ENCODE data around the gene PCDHA7. TPM values are rescaled to one million over a fixed set of nuclear protein-coding genes. Genes with fewer than 3 reads are reported as not detected.

The PCDHA7 gene
- total RNA-seq, 1 experiment from 2014 or later: 2.7 TPM

GRCh38 chr5:140796718-140797095 is 37.4 kb upstream of the PCDHA7 start:
- DNase-seq (ENCODE audit: low spot score) (no peak), ATAC-seq (no peak)
- H3K9me3 Mint-ChIP-seq: peaks cover 2% of the 10 kb centered on the region
- no peaks in the 10 kb centered on the region for H3K27me3 Mint-ChIP-seq (ENCODE audit: low read depth)
- TF ChIP-seq KAT7 (CRISPR knock-in tag; IDR thresholded peaks at IDR 0.05; ENCODE audit: borderline replicate concordance): no peak
- TF ChIP-seq NR3C1 (CRISPR knock-in tag; conservative IDR thresholded peaks at IDR 0.05; ENCODE audit: low read depth): no peak
- no peak for TF ChIP-seq ZNF232 (CRISPR knock-in tag; IDR thresholded peaks at IDR 0.05)
- no peak for TF ChIP-seq ZNF263 (CRISPR knock-in tag; IDR thresholded peaks at IDR 0.05; ENCODE audit: low read depth)
- no peak for TF ChIP-seq MXD4 (CRISPR knock-in tag; IDR thresholded peaks at IDR 0.05; ENCODE audit: borderline replicate concordance)
- no peak for TF ChIP-seq TEAD4 (CRISPR knock-in tag; IDR thresholded peaks at IDR 0.05)
- TF ChIP-seq ZNF396 (CRISPR knock-in tag; IDR thresholded peaks at IDR 0.05; ENCODE audit: borderline replicate concordance): no peak
- TF ChIP-seq GTF2I (CRISPR knock-in tag; conservative IDR thresholded peaks at IDR 0.05): no peak
- no peak for TF ChIP-seq SP1 (CRISPR knock-in tag; conservative IDR thresholded peaks at IDR 0.05)
- no peak for TF ChIP-seq JAZF1 (CRISPR knock-in tag; IDR thresholded peaks at IDR 0.05)
- no peak for TF ChIP-seq HMGA2 (CRISPR knock-in tag; IDR thresholded peaks at IDR 0.05)
- TF ChIP-seq, protein P1, sequence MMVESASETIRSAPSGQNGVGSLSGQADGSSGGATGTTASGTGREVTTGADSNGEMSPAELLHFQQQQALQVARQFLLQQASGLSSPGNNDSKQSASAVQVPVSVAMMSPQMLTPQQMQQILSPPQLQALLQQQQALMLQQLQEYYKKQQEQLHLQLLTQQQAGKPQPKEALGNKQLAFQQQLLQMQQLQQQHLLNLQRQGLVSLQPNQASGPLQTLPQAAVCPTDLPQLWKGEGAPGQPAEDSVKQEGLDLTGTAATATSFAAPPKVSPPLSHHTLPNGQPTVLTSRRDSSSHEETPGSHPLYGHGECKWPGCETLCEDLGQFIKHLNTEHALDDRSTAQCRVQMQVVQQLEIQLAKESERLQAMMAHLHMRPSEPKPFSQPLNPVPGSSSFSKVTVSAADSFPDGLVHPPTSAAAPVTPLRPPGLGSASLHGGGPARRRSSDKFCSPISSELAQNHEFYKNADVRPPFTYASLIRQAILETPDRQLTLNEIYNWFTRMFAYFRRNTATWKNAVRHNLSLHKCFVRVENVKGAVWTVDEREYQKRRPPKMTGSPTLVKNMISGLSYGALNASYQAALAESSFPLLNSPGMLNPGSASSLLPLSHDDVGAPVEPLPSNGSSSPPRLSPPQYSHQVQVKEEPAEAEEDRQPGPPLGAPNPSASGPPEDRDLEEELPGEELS (CRISPR knock-in tag; IDR thresholded peaks at IDR 0.05): no peak
- no peak for TF ChIP-seq FOXK1 (CRISPR knock-in tag; IDR thresholded peaks at IDR 0.05)
- TF ChIP-seq, protein P2, sequence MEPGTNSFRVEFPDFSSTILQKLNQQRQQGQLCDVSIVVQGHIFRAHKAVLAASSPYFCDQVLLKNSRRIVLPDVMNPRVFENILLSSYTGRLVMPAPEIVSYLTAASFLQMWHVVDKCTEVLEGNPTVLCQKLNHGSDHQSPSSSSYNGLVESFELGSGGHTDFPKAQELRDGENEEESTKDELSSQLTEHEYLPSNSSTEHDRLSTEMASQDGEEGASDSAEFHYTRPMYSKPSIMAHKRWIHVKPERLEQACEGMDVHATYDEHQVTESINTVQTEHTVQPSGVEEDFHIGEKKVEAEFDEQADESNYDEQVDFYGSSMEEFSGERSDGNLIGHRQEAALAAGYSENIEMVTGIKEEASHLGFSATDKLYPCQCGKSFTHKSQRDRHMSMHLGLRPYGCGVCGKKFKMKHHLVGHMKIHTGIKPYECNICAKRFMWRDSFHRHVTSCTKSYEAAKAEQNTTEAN (CRISPR knock-in tag; IDR thresholded peaks at IDR 0.05): no peak
- TF ChIP-seq CDX4 (CRISPR knock-in tag; IDR thresholded peaks at IDR 0.05; ENCODE audit: borderline replicate concordance): no peak
- peaks cover 4% of the 10 kb centered on the region; the same call in 1 of the 2 replicates for H3K4me1 Mint-ChIP-seq
- H3K36me3 Mint-ChIP-seq: peaks cover 14% of the 10 kb centered on the region
- H3K4me3 Mint-ChIP-seq: no peak overlapping the region
- H3K27ac Mint-ChIP-seq: no peak overlapping the region
- POLR2A ChIA-PET: no interaction called here
- CTCF ChIA-PET: interaction anchor here (3.1 to 4.2 kb wide), 3 partner anchors 10 to 45 kb away, joined by 28 to 91 read pairs (median 48); partner anchors contain the start of genes PCDHA1, PCDHA4 and PCDHA8

DNA sequence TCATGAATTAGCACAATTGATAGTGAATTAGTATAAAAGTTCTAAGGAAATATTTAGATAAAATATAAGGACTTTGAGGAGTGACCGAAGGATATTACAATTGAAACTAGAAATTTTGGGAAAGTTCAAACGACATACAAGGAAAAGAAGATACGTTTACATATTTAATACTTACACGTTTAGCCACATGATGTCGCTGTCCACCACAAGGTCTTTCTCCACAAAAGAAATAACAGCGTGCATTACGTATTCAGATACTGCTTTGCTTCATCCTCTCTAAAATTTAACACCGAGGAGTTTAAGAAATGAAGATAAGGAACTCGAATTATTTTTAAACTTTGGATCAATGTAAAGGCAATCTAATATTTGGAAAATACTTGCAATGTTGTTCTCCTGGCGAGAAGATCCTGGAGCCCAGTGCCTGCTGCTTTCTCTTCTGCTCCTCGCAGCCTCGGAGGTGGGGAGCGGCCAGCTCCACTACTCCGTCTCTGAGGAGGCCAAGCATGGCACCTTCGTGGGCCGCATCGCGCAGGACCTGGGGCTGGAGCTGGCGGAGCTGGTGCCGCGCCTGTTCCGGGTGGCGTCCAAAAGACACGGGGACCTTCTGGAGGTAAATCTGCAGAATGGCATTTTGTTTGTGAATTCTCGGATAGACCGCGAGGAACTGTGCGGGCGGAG is 33.1 kb upstream of the PCDHA7 start, which contains the start of gene PCDHA3:
PCDHA3 (plus strand) TSS at position 242 of the 678 bp plus-strand sequence.
- ChIA-PET CTCF (interaction anchor here (1.0 to 2.8 kb wide), 3 partner anchors 12 to 41 kb away, joined by 5 to 24 read pairs (median 5); partner anchors contain the start of gene PCDHA1), POLR2A (no interaction called here)
- Mint-ChIP-seq H3K27me3 (ENCODE audit: low read depth) (no peaks in the 10 kb centered on the region), H3K4me1 (peaks cover 1% of the 10 kb centered on the region; the same call in 1 of the 2 replicates), H3K27ac (no peak within 1 kb of the TSS; the same call in 1 of the 2 replicates), H3K36me3 (peaks cover 21% of the 10 kb centered on the region), H3K4me3 (peak within 1 kb of the TSS; percentile 76), H3K9me3 (peaks cover 8% of the 10 kb centered on the region)
- DNase-seq (ENCODE audit: low spot score) (no peak), ATAC-seq (peak; percentile 46)
- TF ChIP-seq, protein P3, sequence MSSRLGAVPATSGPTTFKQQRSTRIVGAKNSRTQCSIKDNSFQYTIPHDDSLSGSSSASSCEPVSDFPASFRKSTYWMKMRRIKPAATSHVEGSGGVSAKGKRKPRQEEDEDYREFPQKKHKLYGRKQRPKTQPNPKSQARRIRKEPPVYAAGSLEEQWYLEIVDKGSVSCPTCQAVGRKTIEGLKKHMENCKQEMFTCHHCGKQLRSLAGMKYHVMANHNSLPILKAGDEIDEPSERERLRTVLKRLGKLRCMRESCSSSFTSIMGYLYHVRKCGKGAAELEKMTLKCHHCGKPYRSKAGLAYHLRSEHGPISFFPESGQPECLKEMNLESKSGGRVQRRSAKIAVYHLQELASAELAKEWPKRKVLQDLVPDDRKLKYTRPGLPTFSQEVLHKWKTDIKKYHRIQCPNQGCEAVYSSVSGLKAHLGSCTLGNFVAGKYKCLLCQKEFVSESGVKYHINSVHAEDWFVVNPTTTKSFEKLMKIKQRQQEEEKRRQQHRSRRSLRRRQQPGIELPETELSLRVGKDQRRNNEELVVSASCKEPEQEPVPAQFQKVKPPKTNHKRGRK (CRISPR knock-in tag; IDR thresholded peaks at IDR 0.05; ENCODE audit: borderline replicate concordance): no peak
- TF ChIP-seq ETV6 (CRISPR knock-in tag; IDR thresholded peaks at IDR 0.05): no peak
- TF ChIP-seq NR1H2 (CRISPR knock-in tag; IDR thresholded peaks at IDR 0.05): no peak
- TF ChIP-seq ZNF232 (CRISPR knock-in tag; IDR thresholded peaks at IDR 0.05): no peak
- TF ChIP-seq, protein P4, sequence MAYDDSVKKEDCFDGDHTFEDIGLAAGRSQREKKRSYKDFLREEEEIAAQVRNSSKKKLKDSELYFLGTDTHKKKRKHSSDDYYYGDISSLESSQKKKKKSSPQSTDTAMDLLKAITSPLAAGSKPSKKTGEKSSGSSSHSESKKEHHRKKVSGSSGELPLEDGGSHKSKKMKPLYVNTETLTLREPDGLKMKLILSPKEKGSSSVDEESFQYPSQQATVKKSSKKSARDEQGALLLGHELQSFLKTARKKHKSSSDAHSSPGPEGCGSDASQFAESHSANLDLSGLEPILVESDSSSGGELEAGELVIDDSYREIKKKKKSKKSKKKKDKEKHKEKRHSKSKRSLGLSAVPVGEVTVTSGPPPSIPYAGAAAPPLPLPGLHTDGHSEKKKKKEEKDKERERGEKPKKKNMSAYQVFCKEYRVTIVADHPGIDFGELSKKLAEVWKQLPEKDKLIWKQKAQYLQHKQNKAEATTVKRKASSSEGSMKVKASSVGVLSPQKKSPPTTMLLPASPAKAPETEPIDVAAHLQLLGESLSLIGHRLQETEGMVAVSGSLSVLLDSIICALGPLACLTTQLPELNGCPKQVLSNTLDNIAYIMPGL (CRISPR knock-in tag; IDR thresholded peaks at IDR 0.05): no peak
- TF ChIP-seq MYBL2 (CRISPR knock-in tag; IDR thresholded peaks at IDR 0.05): no peak
- TF ChIP-seq, protein P5, sequence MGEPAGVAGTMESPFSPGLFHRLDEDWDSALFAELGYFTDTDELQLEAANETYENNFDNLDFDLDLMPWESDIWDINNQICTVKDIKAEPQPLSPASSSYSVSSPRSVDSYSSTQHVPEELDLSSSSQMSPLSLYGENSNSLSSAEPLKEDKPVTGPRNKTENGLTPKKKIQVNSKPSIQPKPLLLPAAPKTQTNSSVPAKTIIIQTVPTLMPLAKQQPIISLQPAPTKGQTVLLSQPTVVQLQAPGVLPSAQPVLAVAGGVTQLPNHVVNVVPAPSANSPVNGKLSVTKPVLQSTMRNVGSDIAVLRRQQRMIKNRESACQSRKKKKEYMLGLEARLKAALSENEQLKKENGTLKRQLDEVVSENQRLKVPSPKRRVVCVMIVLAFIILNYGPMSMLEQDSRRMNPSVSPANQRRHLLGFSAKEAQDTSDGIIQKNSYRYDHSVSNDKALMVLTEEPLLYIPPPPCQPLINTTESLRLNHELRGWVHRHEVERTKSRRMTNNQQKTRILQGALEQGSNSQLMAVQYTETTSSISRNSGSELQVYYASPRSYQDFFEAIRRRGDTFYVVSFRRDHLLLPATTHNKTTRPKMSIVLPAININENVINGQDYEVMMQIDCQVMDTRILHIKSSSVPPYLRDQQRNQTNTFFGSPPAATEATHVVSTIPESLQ (CRISPR knock-in tag; IDR thresholded peaks at IDR 0.05): no peak
- no peak for TF ChIP-seq E2F1 (CRISPR knock-in tag; IDR thresholded peaks at IDR 0.05)

All from WTC11 (cell line).